T-helper 17 cell (primary cell): ENCODE results near the gene P3H3. TPM values are rescaled to one million over a fixed set of nuclear protein-coding genes. Genes with fewer than 3 reads are reported as not detected.
"Not testable (repeated sequence)": the region's sequence is repeated elsewhere in the genome, so short reads cannot be mapped to it uniquely, and the experiment has no call there.

Experiments used
- ATAC-seq: fragments of 150-1000 bp; cut with Tn5 transposase; 2 replicates; pipeline ENCODE4 v1.10.0; 2021; ENCODE audit warnings: mild to moderate bottlenecking, moderate library complexity
- DNase-seq, 3 donors: peaks; one replicate each; pipeline versions ENCODE4 v3.0.0 to v3.0.0-alpha.2; 2020 to 2021
- H3K9me3 ChIP-seq: one replicate; pipeline ENCODE4 v1.7.0; 2013; ENCODE audit warnings: low read length, mild to moderate bottlenecking; ENCODE audit not compliant: control insufficient read depth, poor library complexity, severe bottlenecking
- H3K27ac Mint-ChIP-seq: one replicate; pipeline ENCODE4 v1.8.0; 2022; ENCODE audit warnings: mild to moderate bottlenecking, moderate library complexity, mixed read lengths
- H3K27me3 Mint-ChIP-seq: one replicate; pipeline ENCODE4 v1.8.0; 2022; ENCODE audit warnings: mixed read lengths
- H3K36me3 Mint-ChIP-seq: one replicate; pipeline ENCODE4 v1.8.0; 2022; ENCODE audit warnings: low read depth, mixed read lengths
- H3K4me1 Mint-ChIP-seq: one replicate; pipeline ENCODE4 v1.8.0; 2022; ENCODE audit warnings: mild to moderate bottlenecking, mixed read lengths
- H3K4me3 Mint-ChIP-seq: one replicate; pipeline ENCODE4 v1.8.0; 2022; ENCODE audit warnings: mild to moderate bottlenecking, moderate library complexity, mixed read lengths
- total RNA-seq, 4 donors: library from RNA in 2 of 4; stranded (reverse) in 2 of 4; gene quantifications; one replicate each; pipeline ENCODE4 v1.2.3 and lab custom pipeline; 2022 to 2026

Gene P3H3
- total RNA-seq, 2 donors from 2014 or later = 0.97 to 1.3 TPM

GRCh38 chr12:6873094-6874014, 45.1 kb downstream of the P3H3 start, which contains the start of gene SPSB2:
SPSB2 (minus strand) TSS chr12:6873303; CDS start chr12:6872901, 402 bp downstream.
- peak; percentile 99 to 100 (median 99) for DNase-seq
- Mint-ChIP-seq H3K27ac (peak within 1 kb of the TSS; percentile 93), H3K4me1 (peaks cover 51% of the 10 kb centered on the region), H3K27me3 (no peaks in the 10 kb centered on the region), H3K4me3 (peak within 1 kb of the TSS; percentile 94), H3K36me3 (peaks cover 6% of the 10 kb centered on the region)
- H3K9me3 ChIP-seq = no peaks in the 10 kb centered on the region
- ATAC-seq = peak; percentile 93

GRCh38 chr12:6874015-6874368, 45.8 kb downstream of the P3H3 start:
- H3K27me3 Mint-ChIP-seq, H3K9me3 ChIP-seq, DNase-seq, H3K36me3 Mint-ChIP-seq, ATAC-seq: not testable (repeated sequence)
- Mint-ChIP-seq H3K27ac (peak overlapping the region; percentile 93), H3K4me3 (peak overlapping the region; percentile 94), H3K4me1 (peaks cover 45% of the 10 kb centered on the region)

GRCh38 chr12:6879824-6880223, 51.6 kb downstream of the P3H3 start:
- H3K36me3 Mint-ChIP-seq, H3K27ac Mint-ChIP-seq, ATAC-seq, H3K4me1 Mint-ChIP-seq, DNase-seq, H3K4me3 Mint-ChIP-seq, H3K9me3 ChIP-seq, H3K27me3 Mint-ChIP-seq: not testable (repeated sequence)

- no peaks in the 10 kb centered on the region for H3K36me3 Mint-ChIP-seq
- DNase-seq = no peak
- no peaks in the 10 kb centered on the region for H3K27me3 Mint-ChIP-seq
- no peak overlapping the region for H3K27ac Mint-ChIP-seq
- H3K4me1 Mint-ChIP-seq = no peaks in the 10 kb centered on the region
- no peak overlapping the region for H3K4me3 Mint-ChIP-seq
- H3K9me3 ChIP-seq = no peaks in the 10 kb centered on the region
- ATAC-seq = no peak
These were observed 55.0 kb downstream of the P3H3 start for GRCh38 chr12:6883252-6883651.

GRCh38 chr12:6883683-6884082, 55.5 kb downstream of the P3H3 start:
- ATAC-seq = no peak
- Mint-ChIP-seq H3K36me3 (no peaks in the 10 kb centered on the region), H3K27me3 (no peaks in the 10 kb centered on the region), H3K4me3 (no peak overlapping the region), H3K4me1 (no peaks in the 10 kb centered on the region), H3K27ac (no peak overlapping the region)
- H3K9me3 ChIP-seq = no peaks in the 10 kb centered on the region
- no peak for DNase-seq

GRCh38 chr12:6884539-6884938, 56.3 kb downstream of the P3H3 start:
- no peaks in the 10 kb centered on the region for H3K9me3 ChIP-seq
- Mint-ChIP-seq H3K4me1 (no peaks in the 10 kb centered on the region), H3K4me3 (no peak overlapping the region), H3K36me3 (no peaks in the 10 kb centered on the region), H3K27me3 (no peaks in the 10 kb centered on the region), H3K27ac (no peak overlapping the region)
- DNase-seq = no peak
- no peak for ATAC-seq

GRCh38 chr12:6886206-6886999, 58.2 kb downstream of the P3H3 start:
- DNase-seq, H3K27me3 Mint-ChIP-seq, H3K27ac Mint-ChIP-seq, ATAC-seq, H3K36me3 Mint-ChIP-seq, H3K4me3 Mint-ChIP-seq, H3K9me3 ChIP-seq, H3K4me1 Mint-ChIP-seq: not testable (repeated sequence)

GRCh38 chr12:6887460-6887859, 59.3 kb downstream of the P3H3 start:
- Mint-ChIP-seq H3K4me3 (no peak overlapping the region), H3K36me3 (no peaks in the 10 kb centered on the region), H3K4me1 (peaks cover 5% of the 10 kb centered on the region), H3K27ac (no peak overlapping the region), H3K27me3 (no peaks in the 10 kb centered on the region)
- no peaks in the 10 kb centered on the region for H3K9me3 ChIP-seq
- ATAC-seq = no peak
- no peak for DNase-seq

GRCh38 chr12:6888360-6888759, 60.2 kb downstream of the P3H3 start:
- H3K9me3 ChIP-seq = no peaks in the 10 kb centered on the region
- no peak for DNase-seq
- no peak overlapping the region for H3K4me3 Mint-ChIP-seq
- ATAC-seq = no peak
- H3K36me3 Mint-ChIP-seq = no peaks in the 10 kb centered on the region
- H3K27ac Mint-ChIP-seq = no peak overlapping the region
- no peaks in the 10 kb centered on the region for H3K27me3 Mint-ChIP-seq
- peaks cover 5% of the 10 kb centered on the region for H3K4me1 Mint-ChIP-seq

GRCh38 chr12:6888794-6889193, 60.6 kb downstream of the P3H3 start:
- DNase-seq, ATAC-seq, H3K4me1 Mint-ChIP-seq, H3K36me3 Mint-ChIP-seq, H3K27ac Mint-ChIP-seq, H3K9me3 ChIP-seq, H3K27me3 Mint-ChIP-seq, H3K4me3 Mint-ChIP-seq: not testable (repeated sequence)

Other genes with a start within 250 kb of the P3H3 start
- 100 to 1,000 TPM; 461 to 574 TPM for gene CHD4, start 221.0 kb upstream of the P3H3 start, total RNA-seq
- gene LPAR5, start 192.4 kb upstream of the P3H3 start, total RNA-seq = 1 to 10 TPM; 2.9 to 8.1 TPM
- gene ACRBP, start 181.0 kb upstream of the P3H3 start, total RNA-seq = 10 to 100 TPM in 1 of 2 donors, 1 to 10 TPM in 1; 3.4 to 90.0 TPM
- gene ING4, start 165.3 kb upstream of the P3H3 start, total RNA-seq = 10 to 100 TPM; 28.1 to 29.3 TPM
- gene ZNF384, start 139.0 kb upstream of the P3H3 start, total RNA-seq = 10 to 100 TPM; 62.9 to 66.3 TPM
- 1 to 10 TPM; 1.3 to 1.9 TPM for gene PIANP, start 127.6 kb upstream of the P3H3 start, total RNA-seq
- gene COPS7A, start 104.4 kb upstream of the P3H3 start, total RNA-seq = 10 to 100 TPM; 13.9 to 17.9 TPM
- 100 to 1,000 TPM; 104 to 108 TPM for gene MLF2, start 75.3 kb upstream of the P3H3 start, total RNA-seq
- gene PTMS, start 62.0 kb upstream of the P3H3 start, total RNA-seq = 10 to 100 TPM in 1 of 2 donors, 1 to 10 TPM in 1; 7.0 to 12.0 TPM
- 1 to 10 TPM; 3.8 to 4.6 TPM for gene LAG3, start 55.9 kb upstream of the P3H3 start, total RNA-seq
- gene CD4, start 38.9 kb upstream of the P3H3 start, total RNA-seq = 100 to 1,000 TPM; 187 to 205 TPM
- gene GPR162, start 6.6 kb upstream of the P3H3 start, total RNA-seq = under 1 TPM in 1 of 2 donors, not detected in 1; 0.63 TPM
- gene GNB3, start 12.5 kb downstream of the P3H3 start, total RNA-seq = under 1 TPM; 0.26 to 0.45 TPM
- under 1 TPM; 0.65 to 0.87 TPM for gene CDCA3, start 22.9 kb downstream of the P3H3 start, total RNA-seq
- 10 to 100 TPM; 65.7 to 76.1 TPM for gene USP5, start 23.7 kb downstream of the P3H3 start, total RNA-seq
- 100 to 1,000 TPM; 140 to 144 TPM for gene TPI1, start 39.1 kb downstream of the P3H3 start, total RNA-seq
- 1 to 10 TPM; 6.7 to 8.7 TPM for gene SPSB2, start 44.9 kb downstream of the P3H3 start, total RNA-seq
- gene LRRC23, start 76.4 kb downstream of the P3H3 start, total RNA-seq = 10 to 100 TPM in 1 of 2 donors, 1 to 10 TPM in 1; 7.3 to 13.4 TPM
- gene ENO2, start 86.2 kb downstream of the P3H3 start, total RNA-seq = 10 to 100 TPM; 80.2 to 80.7 TPM
- gene ATN1, start 99.6 kb downstream of the P3H3 start, total RNA-seq = 10 to 100 TPM; 24.1 to 28.9 TPM
- gene RNU7-1, start 115.4 kb downstream of the P3H3 start, total RNA-seq = not detected
- 100 to 1,000 TPM; 192 to 226 TPM for gene C12orf57, start 115.6 kb downstream of the P3H3 start, total RNA-seq
- gene PTPN6, start 122.9 kb downstream of the P3H3 start, total RNA-seq = 100 to 1,000 TPM; 115 to 177 TPM
- 100 to 1,000 TPM; 145 to 150 TPM for gene PHB2, start 142.3 kb downstream of the P3H3 start, total RNA-seq
- gene EMG1, start 142.5 kb downstream of the P3H3 start, total RNA-seq = 10 to 100 TPM; 36.2 to 36.9 TPM
- gene LPCAT3, start 190.1 kb downstream of the P3H3 start, total RNA-seq = 10 to 100 TPM; 34.3 to 45.2 TPM
- gene C1S, start 232.3 kb downstream of the P3H3 start, total RNA-seq = 1 to 10 TPM; 2.9 to 3.0 TPM